Stimulated activated CD8-positive, alpha-beta memory T cell treated with anti-CD3 and anti-CD28 coated beads, Interleukin-15, amount 100 ng/mL, for 1 hour (primary cell): ENCODE data around the gene CACNA2D3.

Experiments
- DNase-seq: peaks from one replicate; pipeline ENCODE4 v3.0.0-alpha.2; 2020; ENCODE audit warnings: low read depth

CACNA2D3 gene

DNA sequence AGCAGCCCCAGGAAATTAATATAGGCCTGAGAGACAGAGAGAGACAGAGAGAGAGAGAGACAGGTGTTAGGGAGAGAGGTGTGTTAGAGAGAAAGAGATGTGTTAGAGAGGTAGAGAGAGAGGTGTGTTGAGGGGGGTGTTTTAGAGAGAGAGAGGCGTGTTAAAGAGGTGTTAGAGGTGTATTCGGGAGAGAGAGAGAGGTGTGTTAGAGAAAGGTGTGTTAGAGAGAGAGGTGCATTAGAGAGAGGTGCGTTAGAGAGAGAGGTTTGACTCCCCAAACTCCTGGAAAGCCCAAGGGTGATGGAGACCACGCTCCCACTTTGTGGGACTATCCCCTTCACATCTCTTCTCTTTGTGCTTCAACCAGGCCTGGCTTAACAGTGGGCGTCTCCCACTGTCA is 95.5 kb downstream of the CACNA2D3 start:
- no peak for DNase-seq

DNA sequence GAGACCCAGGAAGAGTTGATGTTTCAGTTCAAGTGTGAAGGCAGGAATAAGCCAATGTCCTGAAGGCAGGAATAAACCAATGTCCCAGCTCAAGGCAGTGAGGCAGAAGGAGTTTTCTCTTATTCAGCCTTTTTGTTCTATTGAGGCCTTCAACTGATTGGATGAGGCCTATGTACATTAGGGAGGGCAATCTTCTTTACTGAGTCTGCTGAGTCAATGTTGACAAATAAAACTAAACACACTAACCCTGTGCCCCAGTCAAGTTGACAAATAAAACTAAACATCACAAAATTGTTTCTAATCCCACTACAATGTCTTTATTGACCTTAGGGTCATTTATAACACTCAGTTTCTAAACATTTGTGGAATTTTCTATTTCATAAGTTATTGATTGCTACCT is 100.0 kb downstream of the CACNA2D3 start:
- no peak for DNase-seq

DNA sequence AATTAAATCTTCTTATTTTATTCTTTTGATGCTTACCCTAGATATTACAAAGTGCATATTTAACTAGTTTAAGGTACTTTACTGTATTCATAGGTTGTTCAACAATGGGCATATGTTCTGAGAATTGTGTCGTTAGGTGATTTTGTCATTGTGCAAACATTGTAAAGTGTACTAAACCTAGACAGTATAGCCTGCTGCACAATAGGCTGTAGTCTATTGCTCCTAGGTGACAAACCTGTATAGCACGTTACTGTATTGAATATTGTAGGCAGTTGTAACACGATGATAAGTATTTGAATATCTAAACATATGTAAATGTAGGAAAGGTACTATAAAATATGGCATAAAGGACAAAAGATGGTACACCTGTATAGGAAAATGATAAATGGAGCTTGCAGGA is 100.7 kb downstream of the CACNA2D3 start:
- no peak for DNase-seq

- DNase-seq = no peak
Measured at GRCh38 chr3:54225841-54226528, 103.6 kb downstream of the CACNA2D3 start.

- DNase-seq = no peak
Measured at GRCh38 chr3:54228806-54229205, 106.5 kb downstream of the CACNA2D3 start.

DNA sequence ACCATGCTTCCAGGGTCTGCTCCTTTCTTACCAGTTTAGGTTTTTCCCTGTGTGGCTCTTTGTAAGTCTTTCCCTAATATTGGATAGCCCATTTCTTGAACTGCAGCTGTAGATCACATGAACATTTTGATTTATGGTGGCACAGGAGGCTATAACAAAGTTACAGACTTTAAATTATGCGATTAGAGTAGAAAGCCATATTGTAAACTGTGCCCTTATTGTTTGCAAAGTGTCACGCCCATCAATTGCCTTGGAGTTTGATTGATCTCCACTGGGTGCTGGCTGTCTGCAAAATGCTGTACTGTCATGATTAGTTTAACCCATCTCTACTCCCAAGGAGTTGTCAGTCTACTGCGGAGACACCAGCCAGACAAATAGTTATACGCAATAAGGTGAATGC is 110.3 kb downstream of the CACNA2D3 start:
- DNase-seq = no peak

DNA sequence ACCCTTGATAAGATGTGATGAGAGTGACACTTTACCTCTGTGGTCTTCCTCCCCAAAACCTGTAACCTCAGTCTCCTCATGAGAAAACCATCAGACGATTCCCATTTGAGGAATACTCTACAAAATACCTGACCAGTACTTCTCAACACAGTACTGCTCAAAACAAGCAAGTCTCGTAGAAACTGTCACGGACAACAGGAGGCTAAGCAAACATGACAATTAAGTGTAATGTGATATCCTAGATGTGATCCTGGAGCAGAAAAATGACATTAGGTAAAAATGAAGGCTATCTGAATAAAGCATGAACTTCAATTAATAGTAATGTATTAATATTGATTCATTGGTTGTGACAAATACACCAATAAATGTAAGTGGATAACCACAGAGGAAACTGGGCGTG is 113.6 kb downstream of the CACNA2D3 start:
- no peak for DNase-seq

- no peak for DNase-seq
Measured at GRCh38 chr3:54237109-54237508, 114.8 kb downstream of the CACNA2D3 start.

GRCh38 chr3:54237788-54238502 is 115.6 kb downstream of the CACNA2D3 start:
- no peak for DNase-seq

DNA sequence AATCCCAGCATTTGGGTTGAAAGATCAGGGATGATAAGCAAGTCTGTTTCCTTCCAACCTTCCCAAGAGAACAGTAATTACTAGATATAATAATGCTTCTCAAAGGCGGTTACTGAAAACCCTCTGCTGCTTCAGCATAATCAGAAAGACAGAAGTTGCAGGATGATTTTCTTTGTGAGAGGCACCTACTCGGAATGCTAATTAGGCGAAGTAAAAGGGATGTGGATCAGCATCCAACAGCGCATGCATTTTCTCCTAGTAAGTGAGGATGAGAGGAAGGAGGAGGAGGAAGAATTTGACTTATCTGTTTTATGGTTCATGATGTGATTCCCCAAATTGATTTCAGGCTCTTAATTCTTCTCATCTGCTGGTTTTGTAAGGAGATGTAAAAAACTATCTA is 118.0 kb downstream of the CACNA2D3 start:
- DNase-seq = no peak

DNA sequence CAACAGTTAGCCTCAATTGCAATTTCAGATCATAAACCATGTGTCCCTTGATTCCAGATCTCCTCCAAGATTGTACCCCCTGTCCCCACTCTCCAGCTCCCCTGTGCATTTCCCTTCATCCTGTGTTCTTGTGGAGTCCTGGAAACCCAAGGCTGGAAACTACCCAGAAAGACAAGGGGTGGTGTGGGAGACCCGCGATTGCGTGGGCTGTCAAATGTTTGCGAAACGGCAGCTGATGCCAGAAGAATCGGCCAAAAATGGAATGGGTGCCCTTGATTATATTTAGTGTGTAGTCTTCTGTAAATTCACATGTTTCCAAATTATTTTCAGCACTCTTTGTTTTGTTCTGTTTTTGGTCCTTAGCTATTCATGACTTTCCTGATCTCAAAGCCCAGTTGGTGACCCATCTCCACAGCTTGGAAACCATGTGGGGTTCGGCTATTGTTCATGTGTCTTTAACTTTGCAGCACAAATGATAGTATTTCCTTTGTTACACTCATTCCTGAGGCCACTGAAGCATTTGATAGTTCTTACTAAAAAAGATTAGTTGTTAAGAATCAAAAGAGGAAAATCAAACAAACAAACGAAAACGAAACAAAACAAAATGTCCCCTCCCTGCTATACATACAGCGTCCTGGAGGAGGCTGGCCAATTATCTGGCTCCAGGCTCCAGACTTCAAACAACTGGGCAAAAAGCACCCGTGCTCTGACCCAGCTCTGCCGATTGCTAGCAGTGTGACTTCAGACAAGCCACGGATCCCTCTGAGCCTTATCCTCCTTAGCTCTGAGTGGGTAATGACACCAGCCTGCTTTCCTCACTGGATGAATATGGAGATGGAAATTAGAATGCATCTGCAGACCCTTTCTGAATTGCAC is 120.9 kb downstream of the CACNA2D3 start:
- DNase-seq = no peak

DNA sequence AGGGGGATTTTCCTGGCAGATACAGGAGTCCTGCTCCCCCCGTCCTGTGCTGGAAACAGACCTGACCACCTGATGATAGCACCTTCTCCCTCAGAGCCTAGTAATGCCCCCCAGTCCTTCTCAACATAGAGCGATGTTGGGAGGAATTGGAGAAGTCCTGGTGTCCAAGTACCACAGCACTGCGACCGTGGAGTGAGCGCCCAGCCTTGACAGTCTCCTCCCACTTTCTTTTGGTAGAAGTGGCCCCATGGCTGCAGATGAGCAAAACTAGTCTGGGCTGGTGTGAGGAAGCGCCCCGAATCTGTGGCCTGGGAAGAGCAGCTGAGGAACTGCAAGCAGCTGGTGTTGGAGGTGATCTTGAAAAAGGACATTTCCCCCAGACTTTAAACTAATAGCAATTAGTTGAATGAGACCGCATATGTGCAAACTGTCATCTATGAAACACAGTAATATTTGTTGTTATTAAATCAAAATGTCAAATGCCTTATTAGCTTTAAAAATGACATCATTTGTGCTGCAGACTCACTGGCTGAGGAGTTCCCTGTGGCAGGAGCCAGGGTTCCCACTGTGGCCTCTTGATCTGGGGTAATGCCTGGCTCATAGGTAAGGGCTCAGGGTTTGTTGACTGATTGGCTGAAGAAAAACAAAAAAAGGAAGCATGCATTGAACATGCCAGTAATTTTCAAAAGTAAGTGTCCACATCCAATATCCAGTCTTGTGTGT is 121.8 kb downstream of the CACNA2D3 start:
- DNase-seq = no peak

- no peak for DNase-seq
Measured at GRCh38 chr3:54251705-54252104, 129.4 kb downstream of the CACNA2D3 start.

- no peak for DNase-seq
Measured at GRCh38 chr3:54257125-54257720, 134.9 kb downstream of the CACNA2D3 start.

- no peak for DNase-seq
Measured at GRCh38 chr3:54259636-54260035, 137.3 kb downstream of the CACNA2D3 start.

DNA sequence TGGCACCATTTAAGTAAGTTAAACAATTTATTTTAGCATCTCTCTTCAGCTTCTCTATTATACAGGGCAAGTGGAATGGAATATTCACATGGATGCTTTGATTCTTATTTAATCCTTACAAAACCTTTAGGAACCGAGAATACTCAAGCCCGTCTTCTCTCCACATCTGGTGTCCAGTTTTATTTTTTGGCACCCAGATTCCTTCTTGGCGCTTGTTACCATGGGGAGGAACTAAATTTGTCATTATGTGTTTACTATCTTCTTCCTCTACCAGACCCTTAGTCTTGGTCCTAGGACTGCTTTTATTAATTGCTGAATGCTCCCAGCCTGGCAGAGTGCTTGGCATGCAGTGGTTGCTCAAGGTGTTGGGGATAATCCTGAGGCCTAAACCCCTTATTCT is 138.8 kb downstream of the CACNA2D3 start:
- DNase-seq = no peak

GRCh38 chr3:54262541-54262940 is 140.2 kb downstream of the CACNA2D3 start:
- DNase-seq = no peak

DNA sequence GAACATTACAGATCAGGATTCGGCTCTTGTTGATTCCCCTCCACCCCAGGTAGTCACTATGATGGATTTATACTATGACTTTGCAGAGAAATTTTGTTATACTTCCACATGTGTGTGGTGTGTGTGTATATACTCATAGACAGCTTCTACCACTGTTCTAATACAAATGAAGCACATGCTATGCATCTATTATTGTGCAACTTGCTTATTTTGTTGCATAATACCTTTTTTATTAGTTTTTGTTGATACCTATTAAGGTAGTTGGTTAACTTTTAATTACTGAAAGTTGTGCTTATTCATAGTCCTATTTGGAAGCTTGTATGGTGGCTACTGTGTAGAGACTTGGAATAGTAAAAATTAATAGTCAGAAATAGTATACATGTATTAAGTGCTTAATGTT is 140.6 kb downstream of the CACNA2D3 start:
- no peak for DNase-seq

- DNase-seq = no peak
Measured at GRCh38 chr3:54264050-54264449, 141.7 kb downstream of the CACNA2D3 start.

DNA sequence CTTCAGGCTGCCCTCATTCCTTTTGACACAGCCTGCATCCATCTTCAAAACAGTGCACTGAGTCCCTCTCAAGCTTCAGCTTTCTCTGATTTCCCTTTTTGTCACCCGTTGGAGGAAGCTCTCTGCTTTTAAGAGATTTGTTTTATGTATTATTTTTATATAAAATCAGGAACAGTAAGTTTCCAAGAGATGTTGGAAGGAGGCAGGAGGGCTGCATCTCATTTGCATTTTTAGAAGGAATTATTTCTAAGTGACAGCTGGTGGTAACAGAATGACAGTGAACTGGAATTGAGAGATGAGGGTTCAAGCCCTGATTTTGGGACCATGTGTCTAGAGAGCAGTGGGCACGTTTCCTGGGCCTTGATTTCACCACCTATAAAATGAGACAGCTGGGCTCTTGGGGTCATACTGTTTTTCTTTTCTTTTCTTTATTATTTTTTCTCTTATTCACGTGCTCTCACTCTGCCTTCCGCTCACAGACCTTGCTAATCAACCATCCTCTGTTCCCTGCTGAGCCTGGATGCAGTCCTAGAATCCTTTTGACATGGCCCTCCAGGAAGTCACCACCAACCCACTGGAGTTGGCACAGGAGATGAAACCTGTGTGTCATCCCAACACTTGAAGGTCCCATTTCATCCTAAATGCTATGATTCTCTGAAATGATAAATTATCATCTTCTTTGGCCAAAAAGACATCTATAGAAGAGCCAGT is 148.6 kb downstream of the CACNA2D3 start:
- DNase-seq = no peak

DNA sequence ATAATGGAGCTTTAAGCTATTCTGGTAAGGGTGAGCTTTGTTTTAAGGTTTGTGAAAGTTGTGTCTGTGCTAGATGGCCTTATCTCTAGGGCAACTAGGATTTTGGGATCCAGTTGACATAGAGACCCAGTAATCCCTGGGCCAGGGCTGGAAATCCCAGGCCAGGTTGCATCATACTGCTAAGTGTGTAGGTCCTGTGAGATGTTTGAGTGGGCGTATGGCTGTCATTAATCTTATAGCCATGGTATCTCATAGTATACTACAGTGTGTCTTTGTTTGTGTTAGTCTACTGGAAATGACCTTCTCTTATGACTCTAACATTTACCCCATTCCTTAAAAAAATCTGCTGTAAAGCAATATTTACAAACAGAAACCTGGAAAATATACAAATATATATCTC is 151.4 kb downstream of the CACNA2D3 start:
- no peak for DNase-seq
